Measurements from ENCODE around the gene TOMM5.

Gene TOMM5

DNA sequence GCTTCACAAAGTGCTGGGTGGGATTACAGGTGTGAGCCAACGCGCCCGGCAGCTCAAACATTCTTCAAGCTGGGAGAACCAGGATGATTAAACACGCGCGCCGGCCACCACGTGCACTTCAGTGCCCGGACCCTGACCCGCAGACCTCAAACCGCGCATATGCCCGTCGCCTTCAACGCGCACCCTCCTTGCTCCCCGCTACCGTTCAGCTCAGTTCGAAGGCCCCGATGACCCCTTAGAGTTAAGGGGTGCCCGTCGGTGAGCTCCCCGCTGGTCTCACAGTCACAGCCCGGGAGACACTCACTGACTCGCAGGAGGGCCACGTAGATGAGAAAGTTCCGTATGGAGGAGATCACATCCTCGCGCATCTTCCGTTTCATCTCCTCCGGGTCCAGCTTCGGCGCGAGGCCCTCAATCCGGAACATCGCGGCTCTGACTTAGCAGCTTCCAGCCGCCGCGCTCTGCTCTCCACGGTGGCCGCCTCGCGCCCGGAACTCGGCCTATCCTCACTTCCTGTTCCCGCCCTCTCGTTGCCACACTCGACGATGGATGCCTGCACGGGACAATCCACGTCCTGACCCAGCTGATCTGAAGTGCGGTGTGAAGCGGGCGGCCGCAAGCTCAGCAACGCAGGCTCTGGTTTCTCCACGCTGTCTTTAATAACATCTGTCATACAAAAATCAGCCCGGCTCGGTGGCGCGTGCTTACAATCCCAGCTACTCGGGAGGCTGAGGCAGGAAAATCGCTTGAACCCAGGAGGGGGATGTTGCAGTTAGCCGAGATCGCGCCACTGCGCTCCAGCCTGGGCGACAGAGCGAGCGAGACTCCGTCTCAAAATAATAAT lies at the start of gene TOMM5:
Gene TOMM5 (minus strand): TSS at position 490 of the 844 bp plus-strand sequence. CDS start 65 bp downstream, at position 425.
- peak; percentile 89 for DNase-seq

- DNase-seq = no peak
Observed at GRCh38 chr9:37641331-37641730, 48.9 kb upstream of the TOMM5 start.

DNA sequence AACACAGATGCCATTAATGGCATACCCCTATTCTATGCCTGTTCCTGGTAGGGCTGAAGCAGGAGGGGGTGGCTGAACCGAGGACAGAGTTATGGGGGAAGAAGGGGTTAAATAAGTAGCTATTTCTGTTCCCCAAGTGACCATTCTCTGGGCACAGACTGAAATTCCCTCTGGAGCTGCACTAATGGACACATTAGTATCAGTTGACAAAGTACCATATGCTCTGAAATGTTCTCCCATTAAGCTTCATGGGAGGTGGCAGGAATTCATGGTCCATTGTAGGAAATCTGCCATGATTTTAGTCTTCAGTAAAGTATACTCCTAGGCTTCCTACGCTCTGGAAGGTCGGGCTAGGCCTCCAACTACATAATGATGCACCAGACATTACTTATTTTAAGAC lies 47.8 kb upstream of the TOMM5 start:
- DNase-seq = no peak

DNA sequence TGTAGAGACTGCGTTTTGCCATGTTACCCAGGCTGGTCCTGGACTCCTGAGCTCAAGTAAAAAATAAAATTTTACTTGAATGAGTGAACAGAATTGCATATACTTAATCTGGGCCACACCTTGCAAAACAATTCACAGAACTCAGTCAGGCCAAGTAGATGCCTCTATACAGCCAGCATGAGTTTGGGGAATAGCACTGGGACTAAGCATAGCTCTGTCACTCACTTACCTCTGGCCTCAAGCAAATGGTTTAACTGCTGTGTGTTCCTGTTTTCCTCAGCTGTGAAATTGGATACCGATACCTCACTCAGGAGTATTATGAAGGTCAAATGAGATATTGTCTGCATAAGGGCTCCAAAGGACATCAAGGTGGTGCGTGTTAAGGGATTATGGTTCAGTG lies 47.4 kb upstream of the TOMM5 start:
- no peak for DNase-seq

GRCh38 chr9:37639109-37639762 lies 46.8 kb upstream of the TOMM5 start:
- DNase-seq = no peak

GRCh38 chr9:37636511-37637448 lies 44.4 kb upstream of the TOMM5 start:
- DNase-seq = no peak

DNA sequence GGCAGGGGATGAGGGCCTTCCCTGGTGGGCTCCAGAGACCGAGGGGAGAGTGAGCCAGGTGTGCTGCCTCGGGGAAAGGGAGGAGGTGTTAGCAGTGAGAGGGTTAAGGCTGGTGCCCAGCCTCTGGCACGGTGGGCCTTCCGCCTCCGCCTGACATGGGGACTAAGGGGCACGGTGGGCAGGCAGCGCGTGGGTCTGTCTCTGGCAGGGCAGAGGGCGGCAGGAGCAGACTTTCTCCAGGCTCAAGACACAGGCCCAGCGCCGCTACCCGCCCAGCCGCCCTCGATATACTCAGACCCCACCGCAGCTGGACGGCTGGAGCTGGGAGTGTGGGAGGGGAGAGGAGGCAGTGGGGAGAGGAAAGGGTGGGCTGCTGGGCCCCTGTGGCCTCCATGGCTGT lies 43.4 kb upstream of the TOMM5 start:
- no peak for DNase-seq

GRCh38 chr9:37632479-37632878 lies 40.1 kb upstream of the TOMM5 start:
- no peak for DNase-seq

DNA sequence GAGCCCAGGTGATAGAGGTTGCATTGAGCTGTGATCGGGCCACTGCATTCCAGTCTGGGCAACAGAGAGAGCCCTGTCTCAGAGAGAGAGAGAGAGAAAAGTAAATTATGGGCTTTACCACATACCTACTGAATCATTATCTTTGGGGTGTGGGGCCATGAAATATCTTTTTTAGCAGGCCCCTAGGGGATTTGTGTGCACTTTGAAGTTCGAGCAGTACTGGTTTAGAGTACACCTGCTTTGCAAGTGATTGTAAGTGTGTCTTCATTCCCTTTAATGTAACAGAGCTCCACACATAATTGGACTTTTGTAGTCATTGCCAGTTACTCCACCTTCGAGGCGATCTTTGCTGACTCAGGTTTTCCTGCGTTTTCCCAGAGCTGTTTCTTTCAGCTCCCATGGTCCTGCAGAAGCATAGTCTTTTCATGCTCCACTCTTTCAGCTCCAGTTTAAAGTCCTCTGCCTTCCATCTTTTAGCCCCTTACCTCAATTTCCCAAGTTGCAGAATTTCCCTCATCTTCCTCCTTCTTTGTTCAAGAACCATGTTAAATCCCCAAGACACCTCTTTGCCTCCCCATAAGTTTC lies 34.4 kb upstream of the TOMM5 start:
- no peak for DNase-seq

- DNase-seq = no peak
Observed at GRCh38 chr9:37625758-37626147, 33.4 kb upstream of the TOMM5 start.

DNA sequence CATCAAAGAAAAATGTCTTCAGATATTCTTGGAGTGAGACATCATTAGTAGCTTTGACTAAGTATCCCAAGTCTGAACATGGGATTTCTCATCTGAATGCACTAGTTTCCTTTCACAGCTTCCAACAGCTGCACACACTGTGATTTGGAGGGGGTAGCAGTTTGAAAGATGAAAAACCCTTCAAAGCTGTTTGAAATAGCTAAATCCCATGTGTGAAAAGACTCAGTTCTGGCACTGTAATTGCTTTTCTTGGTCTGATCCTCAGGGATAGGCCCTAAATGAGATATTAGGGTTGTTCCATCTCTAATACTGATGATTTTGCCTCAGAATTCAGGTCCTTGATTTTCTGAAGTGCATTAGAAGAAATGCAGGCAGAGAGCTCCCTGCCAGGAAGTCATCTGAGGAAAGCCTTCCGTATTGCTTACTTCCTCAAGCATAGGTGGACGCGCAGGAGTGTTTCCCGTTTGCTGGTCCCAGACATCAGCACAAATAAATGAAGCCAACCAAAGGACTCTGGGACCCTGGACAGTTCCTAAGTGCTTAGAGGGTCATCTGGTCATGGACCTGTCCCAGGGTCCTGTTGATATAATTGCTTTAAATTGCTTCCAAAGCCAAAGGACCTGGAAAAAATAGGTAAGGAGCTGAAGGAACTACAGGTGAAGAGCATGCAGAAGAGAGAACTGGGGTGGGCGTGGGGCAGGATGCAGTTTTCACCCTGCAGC lies 32.8 kb upstream of the TOMM5 start:
- no peak for DNase-seq

GRCh38 chr9:37624073-37624472 lies 31.7 kb upstream of the TOMM5 start:
- no peak for DNase-seq

DNA sequence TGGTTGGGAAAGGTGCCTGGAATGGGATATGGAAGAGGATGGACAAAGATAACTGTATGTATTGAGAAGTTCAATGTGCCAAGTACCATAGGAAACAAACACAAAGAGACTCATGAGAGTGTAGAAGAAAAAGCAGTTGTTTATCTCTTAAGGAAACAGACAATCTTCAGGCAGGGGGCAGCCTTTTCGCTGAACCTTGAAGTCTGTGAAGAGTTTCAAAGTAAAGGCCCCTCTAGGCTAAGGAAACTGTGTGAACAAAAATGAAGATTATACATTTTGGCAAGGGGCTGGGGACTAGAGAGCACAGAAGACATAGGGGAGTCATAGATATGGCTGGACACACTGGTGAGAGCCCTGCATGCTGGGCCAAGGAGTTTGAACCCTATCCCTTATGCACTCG lies 30.9 kb upstream of the TOMM5 start:
- DNase-seq = no peak

GRCh38 chr9:37622462-37622861 lies 30.1 kb upstream of the TOMM5 start:
- DNase-seq = no peak

GRCh38 chr9:37621273-37622121 lies 29.1 kb upstream of the TOMM5 start:
- no peak for DNase-seq

DNA sequence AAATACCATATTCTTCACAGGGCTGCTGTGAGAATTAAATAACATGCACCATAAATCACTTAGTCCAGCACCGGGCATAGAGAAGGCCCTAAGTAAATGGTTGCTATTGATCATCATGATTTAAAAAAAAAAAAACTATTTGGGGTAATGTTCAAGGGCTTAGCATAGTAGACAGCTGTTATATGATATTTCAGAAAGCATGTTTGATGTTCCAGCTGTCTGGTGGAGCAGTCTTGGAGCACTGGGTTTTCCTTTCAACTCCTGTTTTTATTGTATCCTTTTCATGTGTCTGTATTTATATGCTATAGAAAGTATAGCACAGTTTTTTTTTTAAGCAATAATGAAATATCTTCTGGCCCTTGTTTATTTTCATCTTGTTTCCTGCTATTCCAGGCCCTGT lies 28.0 kb upstream of the TOMM5 start:
- no peak for DNase-seq

GRCh38 chr9:37619806-37620205 lies 27.4 kb upstream of the TOMM5 start:
- DNase-seq = no peak

GRCh38 chr9:37618817-37619216 lies 26.4 kb upstream of the TOMM5 start:
- DNase-seq = no peak

DNA sequence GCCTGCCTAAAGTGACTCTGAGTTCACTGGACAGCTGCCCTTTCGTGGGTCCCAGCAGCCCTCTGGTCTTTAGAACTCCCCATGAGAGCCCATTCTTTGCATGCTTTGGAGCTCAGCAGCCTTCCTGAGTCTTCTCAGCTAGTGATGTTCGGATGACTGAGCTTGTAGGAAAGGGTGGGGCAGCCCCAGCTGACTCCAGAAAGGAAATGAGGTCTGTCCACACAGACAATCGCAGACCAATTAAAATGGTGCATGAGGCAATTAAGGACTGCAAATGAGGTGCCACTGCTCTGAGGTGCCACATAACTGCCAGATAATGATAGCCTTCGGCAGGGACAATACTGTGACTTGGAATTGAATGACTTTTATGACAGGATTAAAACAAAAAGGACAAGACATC lies 25.4 kb upstream of the TOMM5 start:
- no peak for DNase-seq

GRCh38 chr9:37617161-37617560 lies 24.8 kb upstream of the TOMM5 start:
- no peak for DNase-seq

DNA sequence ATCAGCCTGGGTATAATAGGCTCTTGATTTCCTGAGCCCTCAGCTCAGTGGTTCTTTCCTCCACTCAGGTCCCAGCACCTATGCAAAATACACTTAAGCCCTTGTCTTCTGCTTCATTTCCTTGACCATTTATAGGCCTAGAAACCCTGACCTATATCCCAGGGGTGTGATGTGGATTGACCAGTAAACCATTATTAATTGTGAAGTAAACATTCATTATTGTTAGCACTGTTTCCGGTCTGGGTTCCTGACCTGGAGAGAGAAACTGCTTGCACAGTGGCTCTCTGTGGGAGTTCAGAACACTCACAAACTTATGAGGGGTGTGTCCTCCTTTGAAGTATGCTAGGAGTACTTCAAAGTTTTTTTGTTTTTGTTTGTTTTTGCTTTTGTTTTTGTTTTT lies 19.6 kb upstream of the TOMM5 start:
- DNase-seq = no peak

All from activated CD4-positive, alpha-beta T cell treated with anti-CD3 and anti-CD28 coated beads, Interleukin-2, amount 50 U/mL, for 1 hour (primary cell).